Cardiac muscle cell (in vitro differentiated cells and primary cell): ENCODE data around the gene HPCAL4. TPM values are rescaled to one million over a fixed set of nuclear protein-coding genes. Genes with fewer than 3 reads are reported as not detected.

Experiments used
- DNase-seq, 2 donors: peaks; one replicate each; pipeline versions ENCODE4 v3.0.0 to v3.0.0-alpha.2; 2010 to 2017; ENCODE audit warnings: low read depth in 1 of 2, low spot score in 1 of 2
- H3K27ac ChIP-seq: fragments of 200-600 bp; sonication (generic); 2 replicates; pipeline ENCODE4 v1.5.1; 2016
- H3K27me3 ChIP-seq: fragments of 200-600 bp; sonication (generic); 2 replicates; pipeline ENCODE4 v1.6.0; 2016; ENCODE audit warnings: control low read depth
- H3K36me3 ChIP-seq: fragments of 200-600 bp; sonication (generic); 2 replicates; pipeline ENCODE4 v1.5.1; 2016; ENCODE audit warnings: control low read depth
- H3K4me1 ChIP-seq: fragments of 200-600 bp; sonication (generic); 2 replicates; pipeline ENCODE4 v1.8.1; 2017; ENCODE audit warnings: low read depth, mild to moderate bottlenecking, mixed run types
- H3K4me3 ChIP-seq: fragments of 200-600 bp; sonication (generic); 2 replicates; pipeline ENCODE4 v1.5.1; 2016; ENCODE audit warnings: mild to moderate bottlenecking
- H3K9me3 ChIP-seq: fragments of 200-600 bp; sonication (generic); 2 replicates; pipeline ENCODE4 v1.5.1; 2017; ENCODE audit warnings: low read depth, mild to moderate bottlenecking, control low read depth
- polyA plus RNA-seq: library from polyadenylated mRNA; unstranded; fragments of >200 nt; fragmentation: Nextera tagmentation; extraction: Ambion mirVana; gene quantifications from 2 replicates; pipeline ENCODE4 v1.2.1, GENCODE V29; 2016
- total RNA-seq: library from RNA; depleted of rRNA; stranded (reverse); fragments of >200 nt; gene quantifications from 2 replicates; pipeline ENCODE4 v1.2.3, GENCODE V29; 2016
- TF ChIP-seq, protein P1 (sequence below): IDR thresholded peaks from 2 replicates; pipeline ENCODE4 v1.5.1; 2012; ENCODE audit warnings: low read depth, mild to moderate bottlenecking, low read length

The HPCAL4 gene
- total and polyA plus RNA-seq, 2 experiments from 2014 or later = 0.06 to 0.09 TPM

DNA sequence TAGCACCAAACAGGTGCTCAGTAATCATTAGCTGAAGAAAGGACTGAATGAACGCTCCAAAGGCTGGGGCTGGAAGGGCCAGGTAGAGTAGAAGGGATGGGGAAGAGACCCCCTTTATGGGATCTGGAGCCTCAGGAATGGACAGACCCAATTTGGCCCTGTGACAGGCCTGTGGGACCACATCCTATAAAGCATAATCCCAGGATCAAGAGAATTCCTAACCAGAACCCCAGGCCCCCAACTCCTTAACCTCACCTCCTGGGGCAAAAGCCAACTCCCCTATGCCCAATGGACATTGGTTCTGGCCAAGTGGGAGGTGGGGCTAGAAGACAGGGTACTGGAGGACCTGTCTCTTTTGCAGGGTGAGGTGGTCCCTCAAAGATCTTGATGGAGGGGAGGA, 9.2 kb downstream of the HPCAL4 start:
- Histone ChIP-seq H3K36me3 (no peaks in the 10 kb centered on the region), H3K27ac (no peak overlapping the region), H3K27me3 (peaks cover 96% of the 10 kb centered on the region), H3K9me3 (no peaks in the 10 kb centered on the region), H3K4me1 (no peaks in the 10 kb centered on the region), H3K4me3 (no peak overlapping the region)
- DNase-seq = no peak
- TF ChIP-seq, protein P1, sequence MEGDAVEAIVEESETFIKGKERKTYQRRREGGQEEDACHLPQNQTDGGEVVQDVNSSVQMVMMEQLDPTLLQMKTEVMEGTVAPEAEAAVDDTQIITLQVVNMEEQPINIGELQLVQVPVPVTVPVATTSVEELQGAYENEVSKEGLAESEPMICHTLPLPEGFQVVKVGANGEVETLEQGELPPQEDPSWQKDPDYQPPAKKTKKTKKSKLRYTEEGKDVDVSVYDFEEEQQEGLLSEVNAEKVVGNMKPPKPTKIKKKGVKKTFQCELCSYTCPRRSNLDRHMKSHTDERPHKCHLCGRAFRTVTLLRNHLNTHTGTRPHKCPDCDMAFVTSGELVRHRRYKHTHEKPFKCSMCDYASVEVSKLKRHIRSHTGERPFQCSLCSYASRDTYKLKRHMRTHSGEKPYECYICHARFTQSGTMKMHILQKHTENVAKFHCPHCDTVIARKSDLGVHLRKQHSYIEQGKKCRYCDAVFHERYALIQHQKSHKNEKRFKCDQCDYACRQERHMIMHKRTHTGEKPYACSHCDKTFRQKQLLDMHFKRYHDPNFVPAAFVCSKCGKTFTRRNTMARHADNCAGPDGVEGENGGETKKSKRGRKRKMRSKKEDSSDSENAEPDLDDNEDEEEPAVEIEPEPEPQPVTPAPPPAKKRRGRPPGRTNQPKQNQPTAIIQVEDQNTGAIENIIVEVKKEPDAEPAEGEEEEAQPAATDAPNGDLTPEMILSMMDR = no peak

DNA sequence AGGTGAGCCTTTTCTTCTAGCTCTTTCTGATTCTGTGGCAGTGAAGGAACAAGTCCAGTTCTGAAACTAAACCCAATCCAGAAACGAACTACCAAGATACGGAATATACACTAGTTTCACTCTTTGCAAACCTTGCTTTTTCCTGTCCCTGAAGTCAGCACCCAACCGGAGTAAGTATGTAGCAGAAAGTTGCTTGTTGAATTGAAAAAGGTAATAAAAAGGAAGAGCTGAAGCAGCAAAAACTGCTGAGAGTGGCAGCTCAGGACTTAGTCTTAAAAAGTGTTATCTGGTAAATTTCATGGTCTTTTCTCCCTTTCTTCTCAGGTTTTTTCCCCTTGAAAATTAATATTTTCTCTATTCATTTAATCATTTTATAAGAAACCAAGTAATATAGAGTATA, 9.9 kb downstream of the HPCAL4 start:
- Histone ChIP-seq H3K27ac (no peak overlapping the region), H3K9me3 (no peaks in the 10 kb centered on the region), H3K4me1 (no peaks in the 10 kb centered on the region), H3K27me3 (peaks cover 96% of the 10 kb centered on the region), H3K4me3 (no peak overlapping the region), H3K36me3 (no peaks in the 10 kb centered on the region)
- no peak for DNase-seq
- TF ChIP-seq, protein P1 = no peak

DNA sequence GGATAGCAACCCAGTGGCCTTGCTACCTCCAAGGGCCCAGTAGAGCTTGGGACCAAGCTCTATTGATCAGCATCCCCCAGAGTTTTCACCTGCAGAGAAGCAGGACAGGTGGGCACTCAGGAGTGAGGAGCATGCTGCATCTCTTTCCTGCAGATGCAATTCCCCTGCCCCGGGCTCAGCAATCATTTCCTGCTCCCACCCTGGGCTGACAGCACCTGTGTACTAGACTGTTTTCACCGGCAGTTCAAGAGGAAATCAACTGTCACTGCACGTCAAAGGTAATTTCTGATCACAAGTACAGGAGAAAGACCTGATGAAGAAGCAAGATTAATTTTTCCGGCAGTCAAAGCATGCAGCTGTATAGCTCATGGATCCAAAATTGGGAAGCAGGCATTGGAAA, 10.5 kb downstream of the HPCAL4 start:
- TF ChIP-seq, protein P1 = no peak
- Histone ChIP-seq H3K27ac (no peak overlapping the region), H3K9me3 (no peaks in the 10 kb centered on the region), H3K4me1 (no peaks in the 10 kb centered on the region), H3K36me3 (no peaks in the 10 kb centered on the region), H3K4me3 (no peak overlapping the region), H3K27me3 (peaks cover 93% of the 10 kb centered on the region)
- no peak for DNase-seq

DNA sequence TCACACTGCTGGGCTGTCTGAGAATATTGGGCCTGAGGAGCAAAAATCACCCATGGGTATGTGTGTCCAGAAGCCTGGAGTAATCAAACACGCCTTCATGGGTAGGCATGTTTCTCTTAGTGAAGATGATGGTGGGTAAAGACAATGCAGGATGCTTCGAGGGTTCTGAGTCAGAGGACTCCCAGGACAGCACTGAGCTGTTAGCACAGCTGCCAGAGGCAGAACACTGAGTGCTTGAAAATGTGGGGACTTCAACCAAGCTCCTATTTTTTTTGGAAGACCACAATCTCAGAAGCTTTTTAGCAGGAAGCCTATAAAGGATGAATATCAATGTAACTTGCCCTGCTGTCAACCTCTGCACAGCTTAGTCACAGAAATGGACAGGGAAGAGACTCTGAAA, 11.4 kb downstream of the HPCAL4 start:
- no peaks in the 10 kb centered on the region for H3K4me1 ChIP-seq
- no peaks in the 10 kb centered on the region for H3K9me3 ChIP-seq
- TF ChIP-seq, protein P1 = no peak
- no peak for DNase-seq
- peaks cover 94% of the 10 kb centered on the region for H3K27me3 ChIP-seq
- no peaks in the 10 kb centered on the region for H3K36me3 ChIP-seq
- no peak overlapping the region for H3K4me3 ChIP-seq
- H3K27ac ChIP-seq = no peak overlapping the region

DNA sequence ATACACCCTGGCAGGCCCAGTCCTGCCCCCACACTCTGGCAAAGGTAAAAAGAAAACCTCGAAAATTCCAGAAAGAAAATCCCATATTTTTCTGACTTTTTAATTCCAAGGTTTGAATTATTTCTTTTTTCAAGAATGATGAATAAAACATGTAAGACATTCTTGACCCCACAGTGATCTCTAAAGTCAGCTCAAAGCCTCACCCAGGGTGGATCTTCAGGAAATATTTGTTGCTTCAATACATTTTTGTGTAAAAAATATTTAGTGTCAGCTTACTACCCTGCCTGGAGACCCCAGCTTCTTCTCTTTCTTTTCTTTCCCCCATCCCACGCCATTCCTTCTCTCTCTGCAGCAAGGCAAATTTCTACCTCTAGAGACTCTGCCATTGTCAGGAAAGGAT, 12.3 kb downstream of the HPCAL4 start:
- no peak for DNase-seq
- H3K4me3 ChIP-seq = no peak overlapping the region
- no peaks in the 10 kb centered on the region for H3K36me3 ChIP-seq
- H3K9me3 ChIP-seq = no peaks in the 10 kb centered on the region
- H3K4me1 ChIP-seq = no peaks in the 10 kb centered on the region
- TF ChIP-seq, protein P1 = no peak
- no peak overlapping the region for H3K27ac ChIP-seq
- peaks cover 94% of the 10 kb centered on the region for H3K27me3 ChIP-seq

DNA sequence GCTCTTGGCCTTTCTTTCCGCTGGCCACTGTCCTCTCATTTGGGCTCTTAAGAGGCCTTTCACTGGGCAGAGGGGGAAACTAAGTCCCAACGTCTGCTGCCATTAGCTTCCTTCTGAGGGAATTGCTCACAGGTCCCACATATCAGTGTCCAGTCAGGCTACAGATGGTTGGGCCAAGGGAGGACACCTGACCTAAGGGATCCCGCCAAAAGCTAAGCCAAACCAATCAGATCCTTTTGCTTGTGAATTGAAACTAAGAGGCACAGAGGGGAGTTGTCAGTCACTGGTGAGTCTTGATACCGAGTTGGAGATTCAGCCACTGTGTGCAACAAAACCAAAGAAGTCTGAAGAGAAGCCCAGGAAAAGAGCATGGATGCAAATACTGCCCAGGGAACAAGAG, 13.6 kb downstream of the HPCAL4 start:
- no peak for DNase-seq
- no peak overlapping the region for H3K27ac ChIP-seq
- H3K4me1 ChIP-seq = no peaks in the 10 kb centered on the region
- no peaks in the 10 kb centered on the region for H3K9me3 ChIP-seq
- peaks cover 94% of the 10 kb centered on the region for H3K27me3 ChIP-seq
- TF ChIP-seq, protein P1 = no peak
- H3K4me3 ChIP-seq = no peak overlapping the region
- no peaks in the 10 kb centered on the region for H3K36me3 ChIP-seq
